ENCODE results near the gene KBTBD13.
A peak's percentile ranks its signal among the peaks of the same experiment; 100 is the strongest.

Gene KBTBD13

DNA sequence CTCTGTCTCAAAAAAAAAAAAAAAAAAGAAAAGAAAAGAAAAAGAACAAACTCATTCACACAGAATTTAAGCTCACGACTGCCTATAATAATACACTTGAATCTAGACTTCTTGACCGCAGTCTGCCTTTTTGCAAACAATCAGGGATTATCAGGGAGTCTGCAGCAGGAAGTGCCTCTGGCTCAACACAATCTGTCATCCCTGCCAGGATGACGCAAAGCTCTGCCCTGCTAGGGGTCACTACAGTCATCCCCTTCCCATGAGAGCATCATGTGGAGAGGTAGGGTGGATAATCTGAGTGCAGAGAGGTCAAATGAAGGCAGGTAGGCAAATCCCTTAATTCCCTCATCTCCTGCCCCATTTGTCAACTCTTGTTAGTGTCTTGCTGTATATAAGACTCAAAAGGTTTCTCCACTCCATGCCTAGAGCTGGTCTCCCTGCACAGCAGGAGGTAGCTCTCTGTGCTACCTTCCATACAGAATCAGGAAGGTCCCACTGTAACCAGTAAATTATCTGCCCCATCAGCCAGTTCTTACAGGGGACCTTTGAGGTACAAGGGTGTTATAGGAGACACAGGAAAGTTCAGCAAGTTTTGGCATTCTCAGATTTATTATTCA lies 34.2 kb downstream of the KBTBD13 start:
- peak; percentile 83 for DNase-seq (ENCODE audit: low read depth)
- H3K4me3 ChIP-seq (replicated peaks; ENCODE audit: low read depth, low read length): no peak overlapping the region
- TF ChIP-seq, protein P1, sequence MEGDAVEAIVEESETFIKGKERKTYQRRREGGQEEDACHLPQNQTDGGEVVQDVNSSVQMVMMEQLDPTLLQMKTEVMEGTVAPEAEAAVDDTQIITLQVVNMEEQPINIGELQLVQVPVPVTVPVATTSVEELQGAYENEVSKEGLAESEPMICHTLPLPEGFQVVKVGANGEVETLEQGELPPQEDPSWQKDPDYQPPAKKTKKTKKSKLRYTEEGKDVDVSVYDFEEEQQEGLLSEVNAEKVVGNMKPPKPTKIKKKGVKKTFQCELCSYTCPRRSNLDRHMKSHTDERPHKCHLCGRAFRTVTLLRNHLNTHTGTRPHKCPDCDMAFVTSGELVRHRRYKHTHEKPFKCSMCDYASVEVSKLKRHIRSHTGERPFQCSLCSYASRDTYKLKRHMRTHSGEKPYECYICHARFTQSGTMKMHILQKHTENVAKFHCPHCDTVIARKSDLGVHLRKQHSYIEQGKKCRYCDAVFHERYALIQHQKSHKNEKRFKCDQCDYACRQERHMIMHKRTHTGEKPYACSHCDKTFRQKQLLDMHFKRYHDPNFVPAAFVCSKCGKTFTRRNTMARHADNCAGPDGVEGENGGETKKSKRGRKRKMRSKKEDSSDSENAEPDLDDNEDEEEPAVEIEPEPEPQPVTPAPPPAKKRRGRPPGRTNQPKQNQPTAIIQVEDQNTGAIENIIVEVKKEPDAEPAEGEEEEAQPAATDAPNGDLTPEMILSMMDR (IDR thresholded peaks at IDR 0.05; ENCODE audit: low read length, missing control alignments): no peak

DNA sequence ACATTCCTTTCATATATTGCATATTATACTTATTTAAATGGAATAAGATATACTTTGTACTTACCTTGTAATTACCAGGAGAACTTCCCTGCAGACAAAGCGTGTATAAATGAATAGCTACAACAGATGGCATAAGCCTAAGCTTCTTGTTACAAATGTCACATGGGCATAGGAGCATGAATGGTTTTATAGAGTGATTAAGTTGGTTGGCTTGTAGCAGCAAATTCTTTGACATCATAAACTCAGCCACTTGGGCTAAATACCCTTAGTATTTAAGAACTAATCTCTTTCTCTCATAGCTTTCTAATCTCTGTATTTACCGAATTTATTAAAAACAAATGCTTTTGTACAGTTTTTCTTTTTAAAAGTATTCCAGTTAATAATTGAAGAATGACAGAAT lies 38.5 kb downstream of the KBTBD13 start, which contains the start of gene UBAP1L:
Gene UBAP1L (minus strand): TSS at position 115 of the 400 bp plus-strand sequence. CDS start 8,985 bp downstream, outside the sequence.
- TF ChIP-seq, protein P1 (IDR thresholded peaks at IDR 0.05; ENCODE audit: low read length, missing control alignments): no peak
- H3K4me3 ChIP-seq (replicated peaks; ENCODE audit: low read depth, low read length): no peak within 1 kb of the TSS
- no peak for DNase-seq (ENCODE audit: low read depth)

DNA sequence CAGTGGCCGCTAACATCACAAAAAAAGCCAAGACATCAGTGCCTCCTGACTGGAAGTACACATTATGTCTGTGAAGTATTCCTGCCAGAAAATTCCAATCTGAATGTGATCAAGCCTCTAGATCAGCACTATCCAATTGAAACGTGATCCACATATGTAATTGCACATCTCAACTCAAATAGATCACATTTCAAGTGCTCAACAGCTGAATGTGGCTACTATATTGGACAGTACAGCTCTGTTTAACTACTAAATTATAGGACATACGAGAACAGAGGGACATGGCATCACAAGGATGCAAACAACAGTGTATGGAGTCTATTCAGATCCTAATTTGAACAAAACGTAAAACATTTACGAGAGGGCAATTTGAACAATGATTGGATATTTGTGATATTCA lies 39.0 kb downstream of the KBTBD13 start:
- no peak for DNase-seq (ENCODE audit: low read depth)
- H3K4me3 ChIP-seq (replicated peaks; ENCODE audit: low read depth, low read length): no peak overlapping the region
- TF ChIP-seq, protein P1 (IDR thresholded peaks at IDR 0.05; ENCODE audit: low read length, missing control alignments): no peak

Measured in fibroblast of pulmonary artery (primary cell).